PC-3 (cell line): Measurements from ENCODE around the gene ADARB2.
"Not testable (repeated sequence)": the region's sequence is repeated elsewhere in the genome, so short reads cannot be mapped to it uniquely, and the experiment has no call there.

Experiments used
- CTCF ChIP-seq: fragments of 300-600 bp; sonication (generic); conservative IDR thresholded peaks from 2 replicates; pipeline ENCODE4 v1.5.1; 2017; ENCODE audit warnings: antibody characterized with exemption, low read depth, mild to moderate bottlenecking, low read length
- EZH2 ChIP-seq: fragments of 300-600 bp; sonication (generic); IDR thresholded peaks from one replicate; pipeline ENCODE4 v1.6.1; 2017; ENCODE audit warnings: antibody characterized with exemption, mild to moderate bottlenecking, low read length; ENCODE audit not compliant: unreplicated experiment
- EZH2phosphoT487 ChIP-seq: fragments of 300-600 bp; sonication (generic); IDR thresholded peaks from 2 replicates; pipeline ENCODE4 v1.6.1; 2018; ENCODE audit warnings: mild to moderate bottlenecking, antibody characterized with exemption, low read length, borderline replicate concordance

GRCh38 chr10:1459664-1460063, 277.7 kb downstream of the ADARB2 start:
- not testable (repeated sequence) for TF ChIP-seq CTCF, EZH2phosphoT487, EZH2
